T1000 (cell line): Measurements from ENCODE around the gene ITGB6.

Experiments
- DNase-seq: peaks from one replicate; lab custom pipeline; 2025; ENCODE audit warnings: mixed read lengths; lab: John Stamatoyannopoulos, UW

The ITGB6 gene

DNA sequence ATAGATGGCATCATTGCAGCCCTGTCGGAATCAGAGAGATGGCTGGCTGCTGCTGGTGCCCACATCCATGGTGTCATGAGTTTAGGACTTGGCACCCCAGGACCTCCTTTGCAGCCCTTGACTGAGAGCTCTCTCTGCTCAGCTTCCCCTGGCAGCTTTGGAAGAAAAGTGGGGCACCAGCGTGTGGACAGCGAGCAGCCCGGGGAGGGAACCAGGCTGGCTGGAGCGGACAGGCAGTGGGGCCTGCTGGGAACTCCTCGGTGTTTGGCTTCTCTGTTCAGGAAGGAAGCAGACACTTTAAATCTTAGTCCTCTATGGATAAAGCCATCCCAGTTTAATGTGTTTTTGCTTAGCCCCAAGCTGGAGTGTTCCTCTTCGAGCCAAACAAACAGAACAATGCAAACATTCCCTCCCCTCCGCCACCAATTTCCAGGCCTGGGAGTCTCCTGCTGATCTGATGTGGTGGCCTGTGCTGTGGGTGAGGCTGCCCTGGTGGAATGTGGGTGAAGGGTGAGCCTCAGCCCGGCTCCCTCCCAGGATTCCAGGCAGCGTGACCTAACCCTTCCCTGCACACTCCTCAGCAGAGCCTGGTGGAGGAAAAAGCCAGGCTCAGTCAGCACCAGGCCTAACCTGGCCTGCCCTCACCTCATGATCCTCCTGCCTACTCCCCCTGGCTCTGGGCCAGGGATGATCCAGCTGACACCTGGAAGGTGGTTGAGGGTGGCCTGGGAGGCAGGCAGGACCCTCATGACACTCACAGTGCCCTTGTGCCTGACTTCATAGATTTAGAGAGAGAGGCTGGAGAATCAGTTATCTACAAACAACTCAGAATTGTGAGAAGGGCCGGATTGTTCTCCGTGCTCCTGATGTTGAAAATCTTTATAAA lies 21.6 kb upstream of the ITGB6 start:
- DNase-seq = peak; percentile 46

DNA sequence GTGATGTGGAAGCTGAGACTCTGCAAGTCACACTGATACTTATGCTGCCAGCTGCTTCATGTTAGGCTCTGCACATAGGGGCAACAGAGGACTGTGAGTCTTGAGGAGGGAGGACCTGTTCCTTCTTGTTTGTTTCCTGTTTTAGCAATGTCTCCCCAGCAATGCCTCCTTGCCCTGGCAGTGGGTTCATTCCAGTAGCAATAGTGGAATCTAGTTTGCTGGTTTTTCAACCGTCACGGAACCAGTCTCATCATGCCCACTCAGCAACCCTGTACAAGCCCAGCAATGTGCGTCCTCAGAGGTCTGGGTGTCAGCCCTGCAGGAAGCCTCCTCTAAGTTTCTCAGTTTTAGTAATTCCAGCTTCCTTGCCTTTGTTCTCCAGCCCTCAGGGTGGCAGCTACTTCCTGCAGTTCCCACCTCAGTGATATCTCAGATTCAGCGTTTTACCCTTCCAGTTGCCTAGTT lies 20.5 kb upstream of the ITGB6 start:
- no peak for DNase-seq

DNA sequence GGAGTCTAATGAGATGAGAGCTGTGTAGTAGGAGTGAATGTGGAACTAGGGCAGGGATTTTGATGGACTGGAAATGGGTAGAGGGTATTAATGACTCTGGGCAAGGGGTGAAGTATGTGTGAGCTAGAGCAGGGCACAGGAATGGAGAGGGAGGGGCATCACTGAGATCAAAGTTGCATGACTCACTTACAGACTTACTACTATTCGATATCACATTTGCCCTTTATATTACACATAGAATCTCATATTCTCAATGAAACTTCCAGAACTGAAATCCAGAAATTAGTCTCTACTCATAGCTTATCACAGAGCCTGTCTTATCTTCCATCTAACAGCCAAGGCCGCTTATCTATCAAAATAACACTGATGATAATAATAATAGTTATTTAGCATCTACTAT lies 20.0 kb upstream of the ITGB6 start:
- DNase-seq = no peak

GRCh38 chr2:160214461-160215445 lies 14.7 kb upstream of the ITGB6 start:
- peak; percentile 57 for DNase-seq

- no peak for DNase-seq
Observed at GRCh38 chr2:160213511-160213910, 13.4 kb upstream of the ITGB6 start.

DNA sequence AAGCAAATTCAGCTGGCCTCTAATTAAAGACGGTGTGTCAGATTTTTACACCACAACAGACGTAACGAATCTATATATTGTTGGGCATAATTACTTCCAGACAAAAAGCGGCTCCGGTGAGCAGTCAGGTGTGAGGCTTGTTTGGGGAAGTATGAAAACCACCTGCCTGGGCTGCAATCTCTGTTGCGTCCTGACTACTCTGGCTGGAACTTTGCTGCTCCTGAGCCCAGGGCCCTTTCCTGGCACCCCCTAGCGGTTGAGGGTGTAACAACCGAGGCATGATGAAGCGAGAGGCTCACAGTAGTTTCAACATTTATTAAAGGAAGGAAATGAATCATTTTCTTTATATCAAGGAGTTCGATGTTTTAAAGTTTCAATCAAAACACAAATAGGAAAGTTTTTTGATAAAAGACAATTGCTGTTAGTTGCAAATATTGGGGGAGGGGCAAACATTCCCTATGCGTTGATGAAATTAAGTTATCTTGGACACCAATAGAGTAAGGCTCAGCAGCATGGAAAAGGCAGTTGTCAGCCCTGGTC lies 10.6 kb upstream of the ITGB6 start:
- no peak for DNase-seq

GRCh38 chr2:160209516-160209856 lies 9.4 kb upstream of the ITGB6 start:
- DNase-seq = peak; percentile 40

DNA sequence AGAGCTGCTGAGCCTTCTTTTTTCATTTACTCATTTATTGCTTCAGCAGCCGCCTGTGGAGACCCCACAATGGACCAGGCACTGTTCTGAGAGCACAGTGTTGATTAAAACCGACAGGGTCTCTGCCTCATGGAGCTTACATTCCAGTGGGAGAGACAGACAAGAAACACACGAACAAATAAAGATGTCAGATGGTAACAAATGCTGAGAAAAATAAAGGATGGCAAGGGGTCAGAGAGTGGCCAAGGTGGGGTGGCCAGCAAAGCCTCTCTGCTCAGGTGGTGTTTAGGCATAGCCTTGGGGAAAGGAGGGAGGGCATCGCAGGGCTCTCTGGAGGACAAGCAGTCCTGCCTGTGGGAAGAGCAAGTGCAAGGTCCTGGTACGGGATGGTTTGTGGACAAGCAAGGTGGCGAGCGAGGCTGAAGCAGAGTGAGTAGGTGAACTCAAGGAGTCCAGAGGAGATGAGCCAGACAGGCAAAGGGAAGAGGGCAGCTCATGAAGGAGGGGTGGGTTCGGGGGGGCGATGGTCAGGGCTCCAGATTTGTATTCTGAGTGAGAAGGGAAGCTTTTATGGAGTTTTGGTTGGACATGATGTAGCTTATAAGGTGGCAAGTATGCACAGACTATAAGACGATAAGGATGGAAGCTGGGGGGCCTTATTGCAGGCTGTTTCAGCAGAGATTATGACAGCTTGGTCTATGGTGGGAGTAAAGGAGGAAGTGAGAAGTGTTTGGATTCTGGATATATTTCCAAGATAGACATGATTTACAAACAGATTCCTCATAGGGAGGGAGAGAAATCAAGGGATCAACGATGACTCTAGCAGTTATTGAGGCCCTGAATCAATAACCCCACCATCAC lies 8.8 kb upstream of the ITGB6 start:
- no peak for DNase-seq

GRCh38 chr2:160207804-160208654 lies 8.0 kb upstream of the ITGB6 start:
- DNase-seq = peak; percentile 77

GRCh38 chr2:160207271-160207670 lies 7.2 kb upstream of the ITGB6 start:
- no peak for DNase-seq

DNA sequence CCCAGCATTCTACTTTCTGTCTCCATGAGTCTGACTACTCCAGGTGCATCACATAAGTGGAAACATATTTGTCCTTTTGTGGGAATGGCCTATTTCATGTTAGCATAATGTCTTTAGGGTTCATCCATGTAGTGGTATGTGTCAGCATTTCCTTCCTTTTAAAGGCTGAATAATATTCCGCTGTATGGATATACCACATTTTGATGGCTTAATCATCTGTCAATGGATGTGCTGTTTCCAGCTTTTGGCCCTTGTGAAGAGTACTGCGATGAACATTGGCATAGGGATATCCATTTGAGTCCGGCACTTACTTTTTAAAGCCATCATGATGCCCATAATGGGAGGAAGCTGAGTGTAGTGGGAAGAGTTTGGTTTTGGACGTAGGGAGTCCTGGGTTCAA lies 6.4 kb upstream of the ITGB6 start:
- no peak for DNase-seq

- peak; percentile 95 for DNase-seq
Observed at GRCh38 chr2:160205505-160205904, 5.4 kb upstream of the ITGB6 start.

- no peak for DNase-seq
Observed at GRCh38 chr2:160203422-160203821, 3.4 kb upstream of the ITGB6 start.

DNA sequence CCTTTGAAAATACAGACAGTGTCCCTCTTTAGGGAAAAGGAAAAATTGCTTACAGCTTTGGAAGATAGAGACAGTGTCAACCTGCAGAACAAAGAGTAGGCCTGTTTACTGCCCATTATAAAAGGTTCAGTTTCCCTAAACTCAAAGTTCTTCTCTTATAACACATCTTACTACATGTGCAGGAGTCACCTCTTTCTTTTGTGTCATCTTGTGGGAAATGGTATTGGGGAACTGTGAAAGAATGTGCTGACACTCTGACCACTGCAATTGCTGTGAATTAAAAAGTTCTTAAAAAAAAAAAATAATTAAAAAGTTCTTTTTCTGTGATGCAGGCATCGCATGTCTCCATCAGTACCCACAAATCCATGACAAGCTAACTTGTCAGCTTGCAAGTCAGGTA lies 2.9 kb upstream of the ITGB6 start:
- no peak for DNase-seq

GRCh38 chr2:160201849-160202539 lies 1.9 kb upstream of the ITGB6 start:
- no peak for DNase-seq

DNA sequence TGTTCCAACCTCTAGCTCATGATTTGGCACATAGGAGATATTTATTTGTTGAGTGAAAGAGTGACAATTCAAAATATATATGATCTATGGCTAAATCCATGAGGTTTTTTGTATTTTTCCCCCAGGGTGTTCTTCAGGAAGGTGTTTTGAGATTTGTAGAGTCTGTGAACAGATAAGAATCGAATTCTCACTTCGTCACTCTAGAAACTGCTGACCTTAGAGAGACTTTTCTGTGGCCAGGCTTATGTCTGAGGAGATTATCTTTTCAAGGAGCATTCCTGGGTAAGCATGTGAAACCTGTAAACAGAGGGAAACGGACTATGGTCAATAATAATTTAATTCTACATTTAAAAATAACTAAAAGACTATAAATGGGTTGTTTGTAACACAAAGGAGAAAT lies 849 bp upstream of the ITGB6 start:
- DNase-seq = no peak

GRCh38 chr2:160199053-160199452 lies 1.0 kb downstream of the ITGB6 start:
- DNase-seq = no peak

- no peak for DNase-seq
Observed at GRCh38 chr2:160197587-160197986, 2.5 kb downstream of the ITGB6 start.

DNA sequence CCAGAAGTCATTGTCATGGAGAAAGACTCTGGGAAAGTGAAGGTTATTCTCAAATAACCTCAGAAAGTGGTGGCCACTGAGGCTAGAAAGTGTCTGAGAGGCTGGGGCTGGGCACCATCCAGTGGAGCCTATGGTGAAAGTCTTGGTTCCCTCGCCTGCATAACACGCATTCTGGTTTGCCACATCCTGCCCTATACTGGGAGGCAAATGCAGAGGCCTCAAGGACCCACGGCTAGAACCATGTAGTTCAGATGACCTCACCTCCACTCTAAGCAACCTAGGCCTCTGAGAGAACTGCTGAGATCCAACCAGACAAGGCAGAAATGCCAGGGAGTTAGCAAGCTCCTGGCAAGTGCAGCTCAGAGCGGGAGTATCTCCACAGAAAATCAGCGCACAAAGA lies 5.1 kb downstream of the ITGB6 start:
- DNase-seq = no peak

DNA sequence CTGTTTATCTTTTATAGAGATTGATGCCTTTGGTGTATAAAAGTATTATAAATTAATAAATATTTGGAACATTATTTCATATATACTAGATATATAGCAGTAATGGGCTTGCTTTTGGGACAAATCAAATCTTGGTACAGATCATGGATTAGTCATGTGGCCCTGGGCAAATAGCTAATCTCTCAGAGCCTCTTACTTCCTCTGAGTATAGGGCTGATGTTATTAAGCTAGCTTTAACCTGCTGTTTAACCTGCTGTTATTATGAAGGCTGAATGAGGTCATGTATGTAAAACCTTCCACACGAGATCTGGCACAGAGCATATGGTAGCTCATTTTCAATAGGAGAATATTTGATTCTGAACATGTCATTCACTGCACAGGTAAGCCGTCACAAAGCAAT lies 5.7 kb downstream of the ITGB6 start:
- no peak for DNase-seq
